T-helper 2 cell treated with Interferon-gamma antibody and Interleukin-4, amounts not matched to agents 5 μg/mL and 100 μg/mL, for 36 hours (primary cell): ENCODE measurements around the gene BRMS1L.
"Not testable (repeated sequence)": the region's sequence is repeated elsewhere in the genome, so short reads cannot be mapped to it uniquely, and the experiment has no call there.

Experiments used
- DNase-seq: peaks from one replicate; pipeline ENCODE4 v3.0.0; 2021; ENCODE audit warnings: low spot score
- H3K27ac Mint-ChIP-seq: one replicate; pipeline ENCODE4 v1.8.0; 2021; ENCODE audit warnings: mild to moderate bottlenecking, mixed read lengths
- H3K27me3 Mint-ChIP-seq: one replicate; pipeline ENCODE4 v1.8.0; 2021; ENCODE audit warnings: low read depth, mixed read lengths
- H3K36me3 Mint-ChIP-seq: one replicate; pipeline ENCODE4 v1.8.0; 2021; ENCODE audit warnings: low read depth, mixed read lengths
- H3K4me1 Mint-ChIP-seq: one replicate; pipeline ENCODE4 v1.8.0; 2021; ENCODE audit warnings: low read depth, mixed read lengths
- H3K4me3 Mint-ChIP-seq: one replicate; pipeline ENCODE4 v1.8.0; 2022; ENCODE audit warnings: mild to moderate bottlenecking, moderate library complexity, mixed read lengths
- H3K9me3 Mint-ChIP-seq: one replicate; pipeline ENCODE4 v1.8.0; 2021; ENCODE audit warnings: mixed read lengths

BRMS1L gene

DNA sequence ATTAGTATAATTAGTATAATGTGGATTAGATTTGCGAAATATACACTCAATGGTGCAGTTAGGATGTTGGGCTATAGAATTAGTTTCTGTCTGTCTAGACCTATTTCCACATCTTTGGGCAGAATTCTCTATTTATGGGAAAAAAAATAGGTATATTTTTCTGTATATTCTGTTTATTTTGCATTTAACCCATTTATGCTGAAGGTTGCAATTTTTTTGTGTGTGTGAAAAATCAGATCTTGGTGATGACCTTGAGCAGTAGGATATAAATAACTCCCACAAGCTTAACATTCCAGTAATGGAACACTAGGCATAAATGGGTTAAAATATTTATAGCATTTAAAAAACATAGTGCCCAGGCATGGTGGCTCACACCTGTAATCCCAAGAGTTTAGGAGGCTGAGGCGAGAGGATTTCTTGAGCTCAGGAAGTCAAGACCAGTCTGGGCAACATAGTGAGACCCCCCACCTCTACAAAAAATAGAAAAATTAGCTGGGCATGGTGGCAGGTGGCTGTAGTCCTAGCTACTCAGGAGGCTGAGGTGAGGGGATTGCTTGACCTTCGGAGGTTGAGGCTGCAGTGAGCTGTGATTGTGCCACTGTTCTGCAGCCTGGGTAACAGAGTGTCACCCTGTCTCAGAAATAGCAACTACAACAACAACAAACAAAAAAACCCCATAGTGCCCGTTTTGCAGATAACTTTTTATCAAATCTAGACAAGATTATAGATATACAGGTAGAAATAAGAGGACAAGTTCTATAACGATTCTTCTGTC is 9.3 kb downstream of the BRMS1L start:
- Mint-ChIP-seq H3K9me3 (peaks cover 12% of the 10 kb centered on the region), H3K27ac (no peak overlapping the region), H3K36me3 (peaks cover 43% of the 10 kb centered on the region)

DNA sequence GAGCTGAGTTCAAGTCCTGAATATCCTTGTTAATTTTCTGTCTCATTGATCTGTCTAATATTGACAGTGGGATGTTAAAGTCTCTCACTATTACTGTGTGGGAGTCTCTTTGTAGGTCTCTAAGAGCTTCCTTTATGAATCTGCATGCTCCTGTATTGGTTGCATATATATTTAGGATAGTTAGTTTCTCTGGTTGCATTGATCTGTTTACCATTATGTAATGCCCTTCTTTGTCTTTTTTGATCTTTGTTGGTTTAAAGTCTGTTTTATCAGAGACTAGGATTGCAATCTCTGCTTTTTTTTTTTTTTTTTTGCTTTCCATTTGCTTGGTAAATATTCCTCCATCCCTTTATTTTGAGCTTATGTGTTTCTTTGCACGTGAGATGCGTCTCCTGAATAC is 15.6 kb downstream of the BRMS1L start:
- peaks cover 38% of the 10 kb centered on the region for H3K9me3 Mint-ChIP-seq
- H3K27me3 Mint-ChIP-seq, H3K4me1 Mint-ChIP-seq, H3K4me3 Mint-ChIP-seq, DNase-seq, H3K27ac Mint-ChIP-seq: not testable (repeated sequence)
- peaks cover 79% of the 10 kb centered on the region for H3K36me3 Mint-ChIP-seq

More for the DNA sequence above, 9.3 kb downstream of the BRMS1L start:
- Mint-ChIP-seq H3K4me3 (no peak overlapping the region), H3K27me3 (no peaks in the 10 kb centered on the region), H3K4me1 (peaks cover 4% of the 10 kb centered on the region)
- no peak for DNase-seq

DNA sequence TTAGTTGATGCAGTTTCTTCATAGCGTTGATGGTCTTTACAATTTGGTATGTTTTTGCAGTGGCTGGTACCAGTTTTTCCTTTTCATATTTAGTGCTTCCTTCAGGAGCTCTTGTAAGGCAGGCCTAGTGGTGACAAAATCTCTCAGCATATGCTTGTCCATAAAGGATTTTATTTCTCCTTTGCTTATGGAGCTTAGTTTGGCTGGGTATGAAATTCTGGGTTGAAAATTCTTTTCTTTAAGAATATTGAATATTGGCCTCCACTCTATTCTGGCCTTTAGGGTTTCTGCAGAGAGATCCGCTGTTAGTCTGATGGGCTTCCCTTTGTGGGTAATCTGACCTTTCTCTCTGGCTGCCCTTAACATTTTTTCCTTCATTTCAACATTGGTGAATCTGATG is 16.1 kb downstream of the BRMS1L start:
- not testable (repeated sequence) for H3K4me3 Mint-ChIP-seq, H3K4me1 Mint-ChIP-seq, H3K27me3 Mint-ChIP-seq, H3K27ac Mint-ChIP-seq, DNase-seq
- Mint-ChIP-seq H3K36me3 (peaks cover 75% of the 10 kb centered on the region), H3K9me3 (peaks cover 38% of the 10 kb centered on the region)

DNA sequence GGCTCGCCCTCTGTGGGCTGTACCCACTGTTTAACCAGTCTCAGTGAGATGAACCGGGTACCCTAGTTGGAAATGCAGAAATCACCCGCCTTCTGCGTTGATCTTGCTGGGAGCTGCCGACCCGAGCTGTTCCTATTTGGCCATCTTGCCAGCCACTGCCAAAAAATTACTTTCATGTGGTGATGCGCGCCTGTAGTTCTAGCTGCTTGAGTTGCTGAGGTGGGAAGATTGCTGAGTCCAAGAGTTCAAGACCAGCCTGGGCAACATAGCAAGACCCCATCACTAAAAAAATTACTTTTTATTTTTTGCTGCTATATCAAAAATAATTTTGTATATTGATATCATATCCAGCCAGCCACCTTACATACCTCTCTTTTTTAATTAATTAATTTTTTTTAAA is 18.4 kb downstream of the BRMS1L start:
- no peak for DNase-seq
- no peaks in the 10 kb centered on the region for H3K27me3 Mint-ChIP-seq
- no peak overlapping the region for H3K4me3 Mint-ChIP-seq
- H3K27ac Mint-ChIP-seq: no peak overlapping the region
- H3K4me1 Mint-ChIP-seq: peaks cover 3% of the 10 kb centered on the region
- peaks cover 59% of the 10 kb centered on the region for H3K36me3 Mint-ChIP-seq
- H3K9me3 Mint-ChIP-seq: peaks cover 35% of the 10 kb centered on the region

DNA sequence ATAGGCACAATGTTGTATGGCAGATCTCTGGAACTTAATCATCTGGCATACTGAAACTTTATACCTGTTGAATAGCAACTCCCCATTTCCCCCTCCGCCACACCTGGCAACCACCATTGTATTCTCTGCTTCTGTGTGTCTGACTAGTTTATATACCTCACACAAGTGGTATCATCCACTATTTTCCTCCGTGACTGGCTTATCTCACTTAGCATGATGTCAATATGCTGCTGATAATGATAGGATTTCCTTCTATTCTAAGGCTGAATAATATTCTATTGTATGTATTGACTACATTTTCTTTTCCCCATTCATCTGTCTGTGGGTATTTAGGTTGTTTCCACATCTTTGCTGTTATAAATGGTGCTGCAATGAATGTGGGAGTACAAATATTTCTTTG is 21.5 kb downstream of the BRMS1L start:
- peaks cover 44% of the 10 kb centered on the region for H3K36me3 Mint-ChIP-seq
- peaks cover 7% of the 10 kb centered on the region for H3K9me3 Mint-ChIP-seq

DNA sequence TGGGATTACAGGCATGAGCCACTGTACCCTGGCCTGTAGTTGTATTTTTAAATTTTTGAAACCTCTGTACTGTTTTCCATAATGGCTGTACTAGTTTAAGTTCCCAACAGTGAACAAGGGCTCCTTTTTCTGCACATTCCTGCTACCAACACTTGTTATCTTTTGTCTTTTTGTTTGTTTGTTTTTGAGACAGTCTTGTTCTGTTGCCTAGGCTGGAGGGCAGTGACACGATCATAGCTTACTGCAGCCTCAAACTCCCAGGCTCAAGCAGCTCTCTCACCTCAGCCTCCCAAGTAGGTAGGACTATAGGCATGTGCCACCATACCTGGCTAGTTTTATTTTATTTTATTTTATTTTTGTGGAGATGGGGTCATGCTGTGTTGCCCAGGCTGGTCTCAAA is 23.0 kb downstream of the BRMS1L start:
- Mint-ChIP-seq H3K4me3 (no peak overlapping the region), H3K9me3 (no peaks in the 10 kb centered on the region), H3K36me3 (peaks cover 33% of the 10 kb centered on the region), H3K27me3 (no peaks in the 10 kb centered on the region), H3K27ac (no peak overlapping the region), H3K4me1 (peaks cover 3% of the 10 kb centered on the region)
- DNase-seq: no peak

More for the DNA sequence above, 21.5 kb downstream of the BRMS1L start:
- Mint-ChIP-seq H3K27ac (no peak overlapping the region), H3K4me1 (peaks cover 3% of the 10 kb centered on the region), H3K27me3 (no peaks in the 10 kb centered on the region), H3K4me3 (no peak overlapping the region)
- no peak for DNase-seq

DNA sequence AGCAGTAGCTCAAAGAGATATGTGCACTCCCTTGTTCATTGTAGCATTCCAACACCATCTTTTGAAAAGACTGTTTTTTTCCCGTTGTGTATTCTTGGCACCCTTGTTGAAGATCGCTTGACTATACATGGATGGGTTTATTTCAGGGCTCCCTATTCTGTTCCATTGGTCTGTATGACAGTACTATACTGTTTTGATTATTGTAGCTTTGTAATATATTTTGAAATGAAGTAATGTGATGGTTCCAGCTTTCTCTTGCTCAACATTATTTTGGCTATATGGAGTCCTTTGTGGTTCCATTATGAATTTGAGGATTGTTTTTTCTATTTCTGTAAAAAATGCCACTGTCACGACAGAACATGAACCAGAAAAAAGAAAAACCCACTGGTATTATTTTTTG is 25.7 kb downstream of the BRMS1L start:
- no peaks in the 10 kb centered on the region for H3K9me3 Mint-ChIP-seq

DNA sequence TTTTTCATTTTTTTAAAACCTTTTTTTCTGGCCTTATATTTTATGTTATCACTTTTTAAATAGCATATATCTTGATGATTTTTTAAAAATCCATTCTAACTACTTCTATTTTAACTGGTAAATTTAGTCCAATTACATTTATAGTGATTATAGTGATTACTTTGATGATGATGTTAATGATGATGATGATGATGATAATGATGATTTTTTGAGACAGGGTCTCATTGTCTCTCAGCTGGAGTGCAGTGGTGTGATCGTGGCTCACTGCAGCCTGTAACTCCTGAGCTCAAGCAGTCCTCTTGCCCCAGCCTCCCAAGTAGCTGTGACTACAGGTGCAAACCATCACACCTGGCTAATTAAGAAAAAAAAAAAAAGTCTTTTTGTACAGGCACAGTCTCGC is 27.1 kb downstream of the BRMS1L start:
- Mint-ChIP-seq H3K4me3 (no peak overlapping the region), H3K36me3 (peaks cover 18% of the 10 kb centered on the region), H3K4me1 (peaks cover 2% of the 10 kb centered on the region), H3K27ac (no peak overlapping the region), H3K9me3 (no peaks in the 10 kb centered on the region), H3K27me3 (no peaks in the 10 kb centered on the region)
- no peak for DNase-seq

More for the DNA sequence above, 25.7 kb downstream of the BRMS1L start:
- peaks cover 2% of the 10 kb centered on the region for H3K4me1 Mint-ChIP-seq
- H3K4me3 Mint-ChIP-seq: no peak overlapping the region
- no peak overlapping the region for H3K27ac Mint-ChIP-seq
- no peak for DNase-seq
- H3K36me3 Mint-ChIP-seq: peaks cover 18% of the 10 kb centered on the region
- H3K27me3 Mint-ChIP-seq: no peaks in the 10 kb centered on the region

DNA sequence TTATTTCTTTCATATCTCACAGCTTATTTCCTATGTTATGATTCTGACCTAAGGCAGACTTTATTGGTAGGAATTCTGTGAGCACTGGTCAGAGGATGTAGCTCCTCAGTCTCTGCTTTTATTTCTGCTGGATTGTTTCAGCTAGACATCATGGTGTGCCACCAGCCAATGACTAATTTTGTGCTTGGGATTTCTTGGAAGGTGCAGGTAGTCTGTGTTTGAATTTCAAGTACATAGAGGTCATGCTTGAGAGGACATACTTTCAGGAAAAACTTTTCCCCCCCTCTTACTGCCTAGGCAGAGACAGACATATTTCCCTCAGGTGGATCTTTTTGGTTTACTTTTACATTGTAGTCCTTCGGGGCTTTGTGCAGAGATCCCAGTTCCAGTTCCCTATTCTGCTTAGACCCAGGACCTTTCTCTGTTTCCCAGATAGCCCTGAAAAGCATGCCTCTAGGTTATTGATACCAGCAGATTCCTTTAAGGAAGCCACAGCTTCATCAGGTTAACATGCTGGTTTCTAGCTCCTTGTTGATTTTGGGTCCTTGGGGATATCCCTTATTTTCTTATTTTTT is 28.6 kb downstream of the BRMS1L start:
- no peak overlapping the region for H3K4me3 Mint-ChIP-seq
- H3K27ac Mint-ChIP-seq: no peak overlapping the region
- H3K9me3 Mint-ChIP-seq: no peaks in the 10 kb centered on the region
- peaks cover 16% of the 10 kb centered on the region for H3K36me3 Mint-ChIP-seq
- H3K27me3 Mint-ChIP-seq: no peaks in the 10 kb centered on the region
- H3K4me1 Mint-ChIP-seq: peaks cover 2% of the 10 kb centered on the region
- DNase-seq: no peak

DNA sequence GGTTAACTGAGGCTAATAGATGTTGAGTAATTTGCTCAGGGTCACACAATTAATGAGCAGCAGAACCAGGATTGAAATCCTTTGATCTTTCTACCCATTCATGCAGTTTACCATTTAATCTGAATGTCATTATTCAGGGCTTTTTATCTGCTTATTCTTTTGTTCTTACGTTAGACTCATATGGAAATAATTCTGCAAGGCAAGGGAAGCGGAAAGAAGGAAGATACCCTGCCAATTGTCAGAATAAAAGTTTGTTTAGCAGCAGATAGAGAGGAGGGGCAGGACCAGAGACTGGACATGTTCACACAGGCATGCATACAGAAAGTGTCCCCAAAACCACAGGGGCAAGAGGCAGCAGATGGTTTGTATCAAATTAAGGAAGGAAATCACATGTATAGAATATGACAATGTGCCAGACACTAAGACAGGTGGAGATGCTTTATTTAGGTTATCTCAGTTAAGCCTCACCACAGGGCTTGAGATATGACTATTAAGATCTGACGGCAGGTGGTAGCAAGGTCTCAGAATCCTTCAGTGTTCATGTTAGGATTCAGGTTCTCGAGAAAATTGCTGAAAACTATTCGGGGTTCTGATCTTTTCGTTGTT is 29.8 kb downstream of the BRMS1L start:
- no peaks in the 10 kb centered on the region for H3K27me3 Mint-ChIP-seq
- peaks cover 2% of the 10 kb centered on the region for H3K4me1 Mint-ChIP-seq
- no peaks in the 10 kb centered on the region for H3K9me3 Mint-ChIP-seq
- H3K4me3 Mint-ChIP-seq: no peak overlapping the region
- H3K36me3 Mint-ChIP-seq: peaks cover 10% of the 10 kb centered on the region
- H3K27ac Mint-ChIP-seq: no peak overlapping the region
- DNase-seq: no peak

DNA sequence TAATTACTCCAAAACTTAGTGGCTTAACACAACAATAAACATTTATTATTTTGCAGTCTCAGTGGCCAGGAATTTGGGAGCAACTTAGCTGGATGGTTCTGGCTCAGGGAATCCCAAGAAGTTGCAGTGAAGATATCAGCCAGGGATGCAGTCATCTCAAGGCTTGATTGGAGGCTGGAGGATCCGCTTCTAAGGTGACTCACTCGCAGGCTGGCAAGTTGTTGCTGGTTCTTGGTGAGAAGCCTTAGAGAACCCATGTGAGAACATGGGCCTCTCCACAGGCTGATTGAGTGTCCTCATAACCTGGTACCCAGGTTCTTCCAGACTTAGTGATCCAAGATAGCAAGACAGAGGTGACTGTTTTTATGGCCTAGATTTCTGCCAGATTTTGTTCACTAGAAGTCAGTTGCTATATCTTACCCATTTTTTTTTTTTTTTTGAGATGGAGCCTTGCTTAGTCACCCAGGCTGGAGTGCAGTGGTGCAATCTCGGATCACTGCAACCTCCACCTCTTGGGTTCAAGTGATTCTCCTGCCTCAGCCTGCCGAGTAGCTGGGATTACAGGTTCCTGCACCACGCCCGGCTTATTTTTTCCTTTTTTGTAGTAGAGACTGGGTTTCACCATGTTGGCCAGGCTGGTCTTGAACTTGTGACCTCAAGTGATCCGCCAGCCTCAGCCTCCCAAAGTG is 32.5 kb downstream of the BRMS1L start:
- peaks cover 2% of the 10 kb centered on the region for H3K4me1 Mint-ChIP-seq
- no peaks in the 10 kb centered on the region for H3K27me3 Mint-ChIP-seq
- H3K27ac Mint-ChIP-seq: no peak overlapping the region
- H3K9me3 Mint-ChIP-seq: no peaks in the 10 kb centered on the region
- peaks cover 6% of the 10 kb centered on the region for H3K36me3 Mint-ChIP-seq
- H3K4me3 Mint-ChIP-seq: no peak overlapping the region
- no peak for DNase-seq

DNA sequence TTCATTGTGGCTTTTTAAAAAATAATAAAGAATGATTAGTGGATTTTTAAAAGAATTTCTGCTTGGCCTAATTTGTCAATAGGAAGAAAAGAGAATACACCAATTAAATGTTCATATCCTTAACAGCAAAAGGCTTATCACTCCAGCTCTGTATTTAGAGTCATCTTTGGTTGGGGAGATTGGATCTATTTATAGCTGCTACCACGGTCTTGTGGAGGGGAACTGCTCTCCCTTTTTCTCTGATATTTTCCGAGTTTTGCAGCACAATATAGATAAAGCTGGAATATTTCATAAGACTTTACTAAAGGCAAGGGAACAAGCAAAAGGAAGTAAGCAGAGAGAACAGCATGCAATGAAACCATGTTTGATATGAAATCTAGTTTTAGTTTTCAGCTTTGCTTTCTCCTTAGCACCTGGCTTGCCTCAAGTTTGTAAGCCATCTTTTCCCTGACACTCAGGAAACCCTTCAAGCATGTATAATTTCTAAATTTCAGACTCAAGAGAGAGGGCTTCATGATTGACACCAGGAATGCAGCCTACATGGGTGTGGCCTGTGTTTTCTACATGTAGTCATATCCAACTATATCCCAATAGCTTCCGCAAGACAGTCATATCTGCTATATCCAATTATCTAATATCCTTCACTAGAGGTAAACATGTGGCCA is 35.2 kb downstream of the BRMS1L start:
- Mint-ChIP-seq H3K27me3 (no peaks in the 10 kb centered on the region), H3K27ac (no peak overlapping the region), H3K4me1 (no peaks in the 10 kb centered on the region), H3K36me3 (peaks cover 11% of the 10 kb centered on the region), H3K4me3 (no peak overlapping the region), H3K9me3 (no peaks in the 10 kb centered on the region)
- DNase-seq: no peak

DNA sequence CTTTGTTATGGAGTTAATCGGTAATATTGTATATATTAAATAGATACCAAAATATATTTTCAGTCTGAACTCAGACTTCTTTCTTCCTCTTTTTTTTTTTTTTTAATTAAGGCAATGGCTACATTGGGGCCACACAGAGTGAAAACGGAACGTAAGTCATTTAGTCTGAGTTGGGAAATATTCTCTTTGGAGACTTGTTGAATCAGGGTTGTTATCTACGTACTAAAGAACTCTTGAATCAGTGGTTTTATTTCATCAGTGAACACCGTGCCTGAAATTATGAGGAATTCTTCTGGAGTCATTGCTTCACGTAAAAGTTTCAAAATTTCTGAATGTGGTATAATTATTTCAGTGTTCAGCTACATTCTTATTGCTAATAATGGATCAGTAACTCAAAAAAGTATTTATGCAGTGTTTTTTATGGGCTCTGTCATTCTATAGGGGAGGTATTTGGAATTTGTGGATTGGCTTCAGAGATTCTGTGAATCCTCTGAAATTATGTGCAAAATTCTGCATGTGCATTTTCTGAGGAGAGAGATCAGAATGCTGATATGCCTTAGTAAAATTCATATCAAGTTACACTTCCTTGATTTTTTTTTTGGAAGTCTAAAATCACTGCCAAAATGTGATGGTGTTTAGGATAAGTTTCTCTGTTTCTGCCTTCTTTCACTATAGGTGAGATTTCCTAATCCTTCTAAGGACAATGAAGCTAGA is 39.6 kb downstream of the BRMS1L start:
- DNase-seq: no peak
- Mint-ChIP-seq H3K9me3 (no peaks in the 10 kb centered on the region), H3K4me3 (no peak overlapping the region), H3K36me3 (peaks cover 11% of the 10 kb centered on the region), H3K4me1 (no peaks in the 10 kb centered on the region), H3K27ac (no peak overlapping the region), H3K27me3 (no peaks in the 10 kb centered on the region)
